ENCODE results near the gene PKN1. TPM values are rescaled to one million over a fixed set of nuclear protein-coding genes. Genes with fewer than 3 reads are reported as not detected.
A peak's percentile ranks its signal among the peaks of the same experiment; 100 is the strongest.

The PKN1 gene
- total and polyA plus RNA-seq, 2 of the 13 experiments (the other 11 are each of a cell fraction or from before 2014, with no cell fraction given) = 45.7 to 54.5 TPM

DNA sequence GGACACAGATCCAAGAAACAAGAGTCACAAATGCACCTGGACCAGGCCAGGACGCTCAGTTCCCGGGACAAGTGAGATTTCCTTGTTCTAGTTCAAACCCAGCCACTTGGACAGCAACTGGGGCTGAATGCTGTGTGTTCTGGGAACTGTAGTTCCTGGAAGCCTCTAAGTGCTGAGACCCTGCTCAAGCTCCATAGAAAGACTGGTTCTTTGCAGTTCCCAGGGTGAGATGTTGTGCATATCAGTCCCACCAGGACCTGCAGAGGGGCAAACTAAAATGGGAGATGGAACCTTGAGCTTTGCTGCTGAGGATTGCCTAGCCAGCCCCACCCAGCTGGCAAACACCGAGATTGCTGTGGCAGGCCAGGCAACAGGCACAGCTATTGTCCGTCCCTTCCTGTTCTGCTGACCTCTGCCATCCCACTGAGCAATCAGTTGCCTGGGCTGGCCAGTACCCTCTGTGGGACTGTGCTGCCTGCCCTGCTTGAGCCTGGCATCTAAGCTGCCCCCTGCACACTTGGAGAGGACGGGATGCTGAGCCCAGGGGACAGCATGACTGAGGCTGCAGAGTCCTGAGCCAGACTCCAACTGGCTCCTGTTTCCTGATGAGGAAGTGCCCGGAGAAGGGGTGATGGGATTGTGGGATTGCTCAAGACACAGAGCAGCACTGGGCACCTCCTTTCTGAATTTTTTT, 64.3 kb downstream of the PKN1 start (continued):
- TF ChIP-seq FOXM1 (CRISPR knock-in tag; IDR thresholded peaks at IDR 0.05) (no peak), SOX13 (IDR thresholded peaks at IDR 0.05) (no peak), SOX13 (CRISPR knock-in tag; conservative IDR thresholded peaks at IDR 0.05 in 1 of 2, IDR thresholded peaks at IDR 0.05 in 1 of 2) (peak in 1 of 2 experiments; percentile 57; a peak in 2 of 4 replicates), BRCA1 (CRISPR knock-in tag; IDR thresholded peaks at IDR 0.05) (no peak), ESRRA (CRISPR knock-in tag; IDR thresholded peaks at IDR 0.05; ENCODE audit: low read depth) (no peak), IRF2 (CRISPR knock-in tag; IDR thresholded peaks at IDR 0.05) (no peak), PPARG (CRISPR knock-in tag; conservative IDR thresholded peaks at IDR 0.05) (no peak), PTBP1 (IDR thresholded peaks at IDR 0.05; ENCODE audit: low read depth, low read length, poor library complexity, severe bottlenecking) (no peak), KLF11 (CRISPR knock-in tag; IDR thresholded peaks at IDR 0.05) (no peak), ZNF777 (CRISPR knock-in tag; IDR thresholded peaks at IDR 0.05) (no peak), ZNF724P (CRISPR knock-in tag; IDR thresholded peaks at IDR 0.05; ENCODE audit: borderline replicate concordance) (no peak), ZMYM3 (CRISPR knock-in tag; IDR thresholded peaks at IDR 0.05) (no peak), ZNF382 (CRISPR knock-in tag; IDR thresholded peaks at IDR 0.05; ENCODE audit: borderline replicate concordance) (no peak), RELA (CRISPR knock-in tag; IDR thresholded peaks at IDR 0.05) (no peak), ZNF766 (CRISPR knock-in tag; IDR thresholded peaks at IDR 0.05; ENCODE audit: borderline replicate concordance) (no peak), NFIB (CRISPR knock-in tag; IDR thresholded peaks at IDR 0.05; ENCODE audit: borderline replicate concordance) (no peak)
- TF ChIP-seq, protein P1, sequence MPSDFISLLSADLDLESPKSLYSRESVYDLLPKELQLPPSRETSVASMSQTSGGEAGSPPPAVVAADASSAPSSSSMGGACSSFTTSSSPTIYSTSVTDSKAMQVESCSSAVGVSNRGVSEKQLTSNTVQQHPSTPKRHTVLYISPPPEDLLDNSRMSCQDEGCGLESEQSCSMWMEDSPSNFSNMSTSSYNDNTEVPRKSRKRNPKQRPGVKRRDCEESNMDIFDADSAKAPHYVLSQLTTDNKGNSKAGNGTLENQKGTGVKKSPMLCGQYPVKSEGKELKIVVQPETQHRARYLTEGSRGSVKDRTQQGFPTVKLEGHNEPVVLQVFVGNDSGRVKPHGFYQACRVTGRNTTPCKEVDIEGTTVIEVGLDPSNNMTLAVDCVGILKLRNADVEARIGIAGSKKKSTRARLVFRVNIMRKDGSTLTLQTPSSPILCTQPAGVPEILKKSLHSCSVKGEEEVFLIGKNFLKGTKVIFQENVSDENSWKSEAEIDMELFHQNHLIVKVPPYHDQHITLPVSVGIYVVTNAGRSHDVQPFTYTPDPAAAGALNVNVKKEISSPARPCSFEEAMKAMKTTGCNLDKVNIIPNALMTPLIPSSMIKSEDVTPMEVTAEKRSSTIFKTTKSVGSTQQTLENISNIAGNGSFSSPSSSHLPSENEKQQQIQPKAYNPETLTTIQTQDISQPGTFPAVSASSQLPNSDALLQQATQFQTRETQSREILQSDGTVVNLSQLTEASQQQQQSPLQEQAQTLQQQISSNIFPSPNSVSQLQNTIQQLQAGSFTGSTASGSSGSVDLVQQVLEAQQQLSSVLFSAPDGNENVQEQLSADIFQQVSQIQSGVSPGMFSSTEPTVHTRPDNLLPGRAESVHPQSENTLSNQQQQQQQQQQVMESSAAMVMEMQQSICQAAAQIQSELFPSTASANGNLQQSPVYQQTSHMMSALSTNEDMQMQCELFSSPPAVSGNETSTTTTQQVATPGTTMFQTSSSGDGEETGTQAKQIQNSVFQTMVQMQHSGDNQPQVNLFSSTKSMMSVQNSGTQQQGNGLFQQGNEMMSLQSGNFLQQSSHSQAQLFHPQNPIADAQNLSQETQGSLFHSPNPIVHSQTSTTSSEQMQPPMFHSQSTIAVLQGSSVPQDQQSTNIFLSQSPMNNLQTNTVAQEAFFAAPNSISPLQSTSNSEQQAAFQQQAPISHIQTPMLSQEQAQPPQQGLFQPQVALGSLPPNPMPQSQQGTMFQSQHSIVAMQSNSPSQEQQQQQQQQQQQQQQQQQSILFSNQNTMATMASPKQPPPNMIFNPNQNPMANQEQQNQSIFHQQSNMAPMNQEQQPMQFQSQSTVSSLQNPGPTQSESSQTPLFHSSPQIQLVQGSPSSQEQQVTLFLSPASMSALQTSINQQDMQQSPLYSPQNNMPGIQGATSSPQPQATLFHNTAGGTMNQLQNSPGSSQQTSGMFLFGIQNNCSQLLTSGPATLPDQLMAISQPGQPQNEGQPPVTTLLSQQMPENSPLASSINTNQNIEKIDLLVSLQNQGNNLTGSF (CRISPR knock-in tag; IDR thresholded peaks at IDR 0.05) = no peak
- TF ChIP-seq, protein P2, sequence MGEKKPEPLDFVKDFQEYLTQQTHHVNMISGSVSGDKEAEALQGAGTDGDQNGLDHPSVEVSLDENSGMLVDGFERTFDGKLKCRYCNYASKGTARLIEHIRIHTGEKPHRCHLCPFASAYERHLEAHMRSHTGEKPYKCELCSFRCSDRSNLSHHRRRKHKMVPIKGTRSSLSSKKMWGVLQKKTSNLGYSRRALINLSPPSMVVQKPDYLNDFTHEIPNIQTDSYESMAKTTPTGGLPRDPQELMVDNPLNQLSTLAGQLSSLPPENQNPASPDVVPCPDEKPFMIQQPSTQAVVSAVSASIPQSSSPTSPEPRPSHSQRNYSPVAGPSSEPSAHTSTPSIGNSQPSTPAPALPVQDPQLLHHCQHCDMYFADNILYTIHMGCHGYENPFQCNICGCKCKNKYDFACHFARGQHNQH (CRISPR knock-in tag; IDR thresholded peaks at IDR 0.05) = no peak
- TF ChIP-seq, protein P3, sequence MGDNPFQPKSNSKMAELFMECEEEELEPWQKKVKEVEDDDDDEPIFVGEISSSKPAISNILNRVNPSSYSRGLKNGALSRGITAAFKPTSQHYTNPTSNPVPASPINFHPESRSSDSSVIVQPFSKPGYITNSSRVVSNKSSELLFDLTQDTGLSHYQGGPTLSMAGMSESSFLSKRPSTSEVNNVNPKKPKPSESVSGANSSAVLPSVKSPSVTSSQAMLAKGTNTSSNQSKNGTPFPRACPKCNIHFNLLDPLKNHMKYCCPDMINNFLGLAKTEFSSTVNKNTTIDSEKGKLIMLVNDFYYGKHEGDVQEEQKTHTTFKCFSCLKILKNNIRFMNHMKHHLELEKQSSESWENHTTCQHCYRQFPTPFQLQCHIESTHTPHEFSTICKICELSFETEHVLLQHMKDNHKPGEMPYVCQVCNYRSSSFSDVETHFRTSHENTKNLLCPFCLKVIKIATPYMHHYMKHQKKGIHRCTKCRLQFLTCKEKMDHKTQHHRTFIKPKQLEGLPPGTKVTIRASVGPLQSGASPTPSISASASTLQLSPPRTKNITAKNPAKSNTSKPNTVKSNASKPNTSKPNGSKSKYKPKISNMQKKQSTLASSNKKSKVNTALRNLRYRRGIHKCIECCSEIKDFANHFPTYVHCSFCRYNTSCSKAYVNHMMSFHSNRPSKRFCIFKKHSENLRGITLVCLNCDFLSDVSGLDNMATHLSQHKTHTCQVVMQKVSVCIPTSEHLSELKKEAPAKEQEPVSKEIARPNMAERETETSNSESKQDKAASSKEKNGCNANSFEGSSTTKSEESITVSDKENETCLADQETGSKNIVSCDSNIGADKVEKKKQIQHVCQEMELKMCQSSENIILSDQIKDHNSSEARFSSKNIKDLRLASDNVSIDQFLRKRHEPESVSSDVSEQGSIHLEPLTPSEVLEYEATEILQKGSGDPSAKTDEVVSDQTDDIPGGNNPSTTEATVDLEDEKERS (CRISPR knock-in tag; IDR thresholded peaks at IDR 0.05) = no peak
- TF ChIP-seq, protein P4, sequence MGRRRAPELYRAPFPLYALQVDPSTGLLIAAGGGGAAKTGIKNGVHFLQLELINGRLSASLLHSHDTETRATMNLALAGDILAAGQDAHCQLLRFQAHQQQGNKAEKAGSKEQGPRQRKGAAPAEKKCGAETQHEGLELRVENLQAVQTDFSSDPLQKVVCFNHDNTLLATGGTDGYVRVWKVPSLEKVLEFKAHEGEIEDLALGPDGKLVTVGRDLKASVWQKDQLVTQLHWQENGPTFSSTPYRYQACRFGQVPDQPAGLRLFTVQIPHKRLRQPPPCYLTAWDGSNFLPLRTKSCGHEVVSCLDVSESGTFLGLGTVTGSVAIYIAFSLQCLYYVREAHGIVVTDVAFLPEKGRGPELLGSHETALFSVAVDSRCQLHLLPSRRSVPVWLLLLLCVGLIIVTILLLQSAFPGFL (CRISPR knock-in tag; IDR thresholded peaks at IDR 0.05) = no peak

Measured in HepG2 (cell line).